ENCODE data around the gene DNAJC17.

DNA sequence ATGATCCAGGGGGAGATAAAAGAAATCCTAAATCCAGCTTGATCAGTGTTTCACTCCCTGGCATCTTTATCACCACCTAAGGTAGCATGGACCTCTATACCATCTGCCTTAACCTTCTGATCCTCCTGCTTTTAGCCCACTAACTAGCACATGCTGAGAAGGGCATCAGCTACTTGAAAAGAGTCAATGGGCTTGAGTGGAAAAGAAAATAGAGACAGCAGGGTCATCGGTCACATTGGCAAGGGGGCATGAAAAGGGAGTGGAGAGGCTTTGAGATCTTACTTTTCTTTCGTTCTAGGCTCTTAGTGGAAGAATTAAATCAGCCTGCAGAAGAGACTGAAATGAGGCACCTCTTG is 623 bp downstream of the DNAJC17 start:
- TF ChIP-seq CTCF (conservative IDR thresholded peaks at IDR 0.05; ENCODE audit: low read depth, low read length) (no peak), EZH2 (IDR thresholded peaks at IDR 0.05; ENCODE audit: low read length, unreplicated experiment) (no peak), EZH2phosphoT487 (IDR thresholded peaks at IDR 0.05; ENCODE audit: borderline replicate concordance, low read length) (no peak)

Data from PC-3 (cell line).